HepG2 (cell line): Measurements from ENCODE around the gene FNDC3B. TPM values are rescaled to one million over a fixed set of nuclear protein-coding genes. Genes with fewer than 3 reads are reported as not detected.

Source experiments
- BCL6 ChIP-seq: IDR thresholded peaks from 2 replicates; pipeline ENCODE4 v1.6.1; 2016; ENCODE audit warnings: missing genetic modification reagents, missing compliant biosample characterization
- BCLAF1 ChIP-seq: fragments of 450-650 bp; IDR thresholded peaks from 2 replicates; pipeline ENCODE4 v1.6.1; 2017; ENCODE audit warnings: mild to moderate bottlenecking
- FOSL1 ChIP-seq: sonication (generic); formaldehyde crosslinking; IDR thresholded peaks from 2 replicates; pipeline ENCODE4 v1.9.0; 2021; ENCODE audit warnings: missing genetic modification reagents, borderline replicate concordance
- GPN1 ChIP-seq: sonication (generic); formaldehyde crosslinking; IDR thresholded peaks from 2 replicates; pipeline ENCODE4 v1.5.1; 2020; ENCODE audit warnings: missing genetic modification reagents, borderline replicate concordance
- MAF1 ChIP-seq: sonication (generic); formaldehyde crosslinking; IDR thresholded peaks from 2 replicates; pipeline ENCODE4 v1.5.0; 2020; ENCODE audit warnings: missing genetic modification reagents, borderline replicate concordance
- MED8 ChIP-seq: sonication (generic); formaldehyde crosslinking; IDR thresholded peaks from 2 replicates; pipeline ENCODE4 v1.8.1; 2023; ENCODE audit warnings: mild to moderate bottlenecking, missing genetic modification reagents; ENCODE audit not compliant: insufficient replicate concordance
- PHB2 ChIP-seq: fragments of 450-650 bp; IDR thresholded peaks from 2 replicates; pipeline ENCODE4 v1.6.1; 2018; ENCODE audit not compliant: partially characterized antibody
- TRAFD1 ChIP-seq: sonication (generic); formaldehyde crosslinking; IDR thresholded peaks from 2 replicates; pipeline ENCODE4 v1.5.1; 2020; ENCODE audit warnings: missing genetic modification reagents, mild to moderate bottlenecking, borderline replicate concordance
- ZBTB42 ChIP-seq: sonication (generic); formaldehyde crosslinking; IDR thresholded peaks from 2 replicates; pipeline ENCODE4 v1.5.0; 2020; ENCODE audit warnings: mild to moderate bottlenecking, missing genetic modification reagents
- ZMYM4 ChIP-seq: sonication (generic); formaldehyde crosslinking; IDR thresholded peaks from 2 replicates; pipeline ENCODE4 v1.8.1; 2023; ENCODE audit warnings: mild to moderate bottlenecking, missing genetic modification reagents
- ZNF451 ChIP-seq: sonication (generic); formaldehyde crosslinking; IDR thresholded peaks from 2 replicates; pipeline ENCODE4 v1.5.0; 2020; ENCODE audit warnings: mild to moderate bottlenecking, missing genetic modification reagents
- ZNF570 ChIP-seq: sonication (generic); formaldehyde crosslinking; IDR thresholded peaks from 2 replicates; pipeline ENCODE4 v1.4.0; 2020; ENCODE audit warnings: mild to moderate bottlenecking, missing genetic modification reagents, borderline replicate concordance
- ZNF747 ChIP-seq: sonication (generic); formaldehyde crosslinking; IDR thresholded peaks from 2 replicates; pipeline ENCODE4 v1.8.1; 2023; ENCODE audit warnings: missing genetic modification reagents, mild to moderate bottlenecking, borderline replicate concordance
- ZNF792 ChIP-seq: IDR thresholded peaks from 2 replicates; pipeline ENCODE4 v1.6.1; 2016
- ZSCAN21 ChIP-seq: sonication (generic); formaldehyde crosslinking; IDR thresholded peaks from 2 replicates; pipeline ENCODE4 v1.8.0; 2022; ENCODE audit warnings: mild to moderate bottlenecking, missing genetic modification reagents, moderate library complexity, borderline replicate concordance
- polyA plus RNA-seq, 8 experiments: library from polyadenylated mRNA; depleted of rRNA in 3 of 8; stranded (reverse) in 7 of 8; unstranded in 1 of 8; fragments of >200 nt; fragmentation: Illumina TruSeq in 4 of 8; extraction: Trizol in 4 of 8; gene quantifications; 2 replicates each; pipeline versions ENCODE4 v1.2.1 to v1.2.3, GENCODE V29; 2011 to 2016; ENCODE audit warnings: low read depth in 4 of 8, missing spikeins in 1 of 8, mixed read lengths in 1 of 8; ENCODE audit not compliant: insufficient read depth in 1 of 8
- total RNA-seq, 5 experiments: library from RNA; depleted of rRNA; stranded (reverse); fragments of >200 nt; fragmentation: Illumina TruSeq; extraction: Trizol; gene quantifications; 2 replicates each; pipeline ENCODE4 v1.2.3, GENCODE V29; 2016; ENCODE audit warnings: low read depth in 1 of 5
- TF ChIP-seq, protein P1 (sequence below): sonication (generic); formaldehyde crosslinking; IDR thresholded peaks from 2 replicates; pipeline ENCODE4 v1.8.1; 2023; ENCODE audit warnings: mild to moderate bottlenecking, inconsistent platforms, moderate library complexity, missing genetic modification reagents, borderline replicate concordance
- TF ChIP-seq, protein P2 (sequence below): sonication (generic); formaldehyde crosslinking; IDR thresholded peaks from 2 replicates; pipeline ENCODE4 v1.4.0; 2020; ENCODE audit warnings: mild to moderate bottlenecking, missing genetic modification reagents, borderline replicate concordance
- TF ChIP-seq, protein P3 (sequence below): sonication (generic); formaldehyde crosslinking; IDR thresholded peaks from 2 replicates; pipeline ENCODE4 v1.5.0; 2020; ENCODE audit warnings: missing genetic modification reagents
- TF ChIP-seq, protein P4 (sequence below): sonication (generic); formaldehyde crosslinking; IDR thresholded peaks from 2 replicates; pipeline ENCODE4 v1.4.0; 2020; ENCODE audit warnings: mild to moderate bottlenecking, missing genetic modification reagents

FNDC3B gene
- total and polyA plus RNA-seq, 2 of the 13 experiments (the other 11 are each of a cell fraction or from before 2014, with no cell fraction given): 74.8 to 103 TPM

DNA sequence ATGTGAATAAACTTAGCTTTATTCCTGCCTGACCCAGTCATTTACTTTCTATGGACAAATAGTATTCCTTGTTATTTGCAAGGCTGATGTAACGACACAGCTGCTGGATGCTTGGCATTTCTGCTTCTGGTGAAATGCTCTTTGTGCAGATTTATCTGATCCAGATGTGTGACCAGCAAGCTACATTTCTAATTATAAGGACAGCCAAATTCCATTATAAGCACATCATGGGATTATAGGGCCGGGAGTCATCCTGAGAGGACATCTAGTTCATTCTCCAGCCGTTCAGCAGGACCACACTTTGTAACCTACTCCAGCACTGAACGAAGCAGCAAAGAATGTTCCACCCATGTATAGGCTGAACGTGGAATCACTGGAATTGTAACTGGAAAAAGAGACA lies 42.9 kb downstream of the FNDC3B start (continued):
- no peak for TF ChIP-seq ZSCAN21 (CRISPR knock-in tag)
- TF ChIP-seq GPN1 (CRISPR knock-in tag): no peak
- TF ChIP-seq TRAFD1 (CRISPR knock-in tag): 0 out of 2 replicates have a peak, but pooled peaks have one; percentile 34
- no peak for TF ChIP-seq ZNF451 (CRISPR knock-in tag)
- TF ChIP-seq, protein P1, sequence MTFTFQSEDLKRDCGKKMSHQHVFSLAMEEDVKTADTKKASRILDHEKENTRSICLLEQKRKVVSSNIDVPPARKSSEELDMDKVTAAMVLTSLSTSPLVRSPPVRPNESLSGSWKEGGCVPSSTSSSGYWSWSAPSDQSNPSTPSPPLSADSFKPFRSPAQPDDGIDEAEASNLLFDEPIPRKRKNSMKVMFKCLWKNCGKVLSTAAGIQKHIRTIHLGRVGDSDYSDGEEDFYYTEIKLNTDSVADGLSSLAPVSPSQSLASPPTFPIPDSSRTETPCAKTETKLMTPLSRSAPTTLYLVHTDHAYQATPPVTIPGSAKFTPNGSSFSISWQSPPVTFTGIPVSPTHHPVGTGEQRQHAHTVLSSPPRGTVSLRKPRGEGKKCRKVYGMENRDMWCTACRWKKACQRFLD (CRISPR knock-in tag): no peak
- peak; percentile 77 for TF ChIP-seq BCL6 (CRISPR knock-in tag)
- no peak for TF ChIP-seq MAF1 (CRISPR knock-in tag)
- 0 out of 2 replicates have a peak, but pooled peaks have one; percentile 10 for TF ChIP-seq ZMYM4 (CRISPR knock-in tag)
- no peak for TF ChIP-seq ZBTB42 (CRISPR knock-in tag)
- no peak for TF ChIP-seq FOSL1
- TF ChIP-seq PHB2: no peak
- TF ChIP-seq, protein P2, sequence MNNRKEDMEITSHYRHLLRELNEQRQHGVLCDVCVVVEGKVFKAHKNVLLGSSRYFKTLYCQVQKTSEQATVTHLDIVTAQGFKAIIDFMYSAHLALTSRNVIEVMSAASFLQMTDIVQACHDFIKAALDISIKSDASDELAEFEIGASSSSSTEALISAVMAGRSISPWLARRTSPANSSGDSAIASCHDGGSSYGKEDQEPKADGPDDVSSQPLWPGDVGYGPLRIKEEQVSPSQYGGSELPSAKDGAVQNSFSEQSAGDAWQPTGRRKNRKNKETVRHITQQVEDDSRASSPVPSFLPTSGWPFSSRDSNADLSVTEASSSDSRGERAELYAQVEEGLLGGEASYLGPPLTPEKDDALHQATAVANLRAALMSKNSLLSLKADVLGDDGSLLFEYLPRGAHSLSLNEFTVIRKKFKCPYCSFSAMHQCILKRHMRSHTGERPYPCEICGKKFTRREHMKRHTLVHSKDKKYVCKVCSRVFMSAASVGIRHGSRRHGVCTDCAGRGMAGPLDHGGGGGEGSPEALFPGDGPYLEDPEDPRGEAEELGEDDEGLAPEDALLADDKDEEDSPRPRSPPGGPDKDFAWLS (CRISPR knock-in tag): no peak
- no peak for TF ChIP-seq ZNF570 (CRISPR knock-in tag)
- TF ChIP-seq, protein P3, sequence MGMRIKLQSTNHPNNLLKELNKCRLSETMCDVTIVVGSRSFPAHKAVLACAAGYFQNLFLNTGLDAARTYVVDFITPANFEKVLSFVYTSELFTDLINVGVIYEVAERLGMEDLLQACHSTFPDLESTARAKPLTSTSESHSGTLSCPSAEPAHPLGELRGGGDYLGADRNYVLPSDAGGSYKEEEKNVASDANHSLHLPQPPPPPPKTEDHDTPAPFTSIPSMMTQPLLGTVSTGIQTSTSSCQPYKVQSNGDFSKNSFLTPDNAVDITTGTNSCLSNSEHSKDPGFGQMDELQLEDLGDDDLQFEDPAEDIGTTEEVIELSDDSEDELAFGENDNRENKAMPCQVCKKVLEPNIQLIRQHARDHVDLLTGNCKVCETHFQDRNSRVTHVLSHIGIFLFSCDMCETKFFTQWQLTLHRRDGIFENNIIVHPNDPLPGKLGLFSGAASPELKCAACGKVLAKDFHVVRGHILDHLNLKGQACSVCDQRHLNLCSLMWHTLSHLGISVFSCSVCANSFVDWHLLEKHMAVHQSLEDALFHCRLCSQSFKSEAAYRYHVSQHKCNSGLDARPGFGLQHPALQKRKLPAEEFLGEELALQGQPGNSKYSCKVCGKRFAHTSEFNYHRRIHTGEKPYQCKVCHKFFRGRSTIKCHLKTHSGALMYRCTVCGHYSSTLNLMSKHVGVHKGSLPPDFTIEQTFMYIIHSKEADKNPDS (CRISPR knock-in tag): no peak
- TF ChIP-seq ZNF747 (CRISPR knock-in tag): no peak
- TF ChIP-seq BCLAF1: no peak
- TF ChIP-seq ZNF792 (CRISPR knock-in tag): no peak
- TF ChIP-seq MED8 (CRISPR knock-in tag): no peak
- TF ChIP-seq, protein P4, sequence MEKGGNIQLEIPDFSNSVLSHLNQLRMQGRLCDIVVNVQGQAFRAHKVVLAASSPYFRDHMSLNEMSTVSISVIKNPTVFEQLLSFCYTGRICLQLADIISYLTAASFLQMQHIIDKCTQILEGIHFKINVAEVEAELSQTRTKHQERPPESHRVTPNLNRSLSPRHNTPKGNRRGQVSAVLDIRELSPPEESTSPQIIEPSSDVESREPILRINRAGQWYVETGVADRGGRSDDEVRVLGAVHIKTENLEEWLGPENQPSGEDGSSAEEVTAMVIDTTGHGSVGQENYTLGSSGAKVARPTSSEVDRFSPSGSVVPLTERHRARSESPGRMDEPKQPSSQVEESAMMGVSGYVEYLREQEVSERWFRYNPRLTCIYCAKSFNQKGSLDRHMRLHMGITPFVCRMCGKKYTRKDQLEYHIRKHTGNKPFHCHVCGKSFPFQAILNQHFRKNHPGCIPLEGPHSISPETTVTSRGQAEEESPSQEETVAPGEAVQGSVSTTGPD (CRISPR knock-in tag): no peak
